Lower lobe of right lung (tissue), 2 donors: ENCODE measurements around the gene BTNL8. TPM values are rescaled to one million over a fixed set of nuclear protein-coding genes. Genes with fewer than 3 reads are reported as not detected.

Experiments used
- ATAC-seq, 2 donors: fragments of 200-7000 bp; cut with Tn5 transposase; one replicate each; pipeline ENCODE4 v1.9.1; 2020 to 2022; ENCODE audit warnings: mild to moderate bottlenecking in 2 of 2, moderate library complexity in 2 of 2
- DNase-seq: peaks from one replicate; pipeline ENCODE4 v3.0.0-alpha.2; 2020
- H3K27ac ChIP-seq: fragments of 200-600 bp; one replicate; pipeline ENCODE4 v1.8.0; 2022
- H3K27me3 ChIP-seq: fragments of 200-600 bp; one replicate; pipeline ENCODE4 v1.8.0; 2022; ENCODE audit warnings: low read depth
- H3K36me3 ChIP-seq: fragments of 200-600 bp; one replicate; pipeline ENCODE4 v1.8.0; 2022; ENCODE audit warnings: mild to moderate bottlenecking
- H3K4me1 ChIP-seq: fragments of 200-600 bp; one replicate; pipeline ENCODE4 v1.8.0; 2022
- H3K4me3 ChIP-seq: fragments of 200-600 bp; one replicate; pipeline ENCODE4 v1.8.0; 2022; ENCODE audit warnings: mild to moderate bottlenecking
- H3K9me3 ChIP-seq: fragments of 200-600 bp; one replicate; pipeline ENCODE4 v1.8.0; 2022
- CTCF ChIP-seq: fragments of 200-600 bp; IDR thresholded peaks from one replicate; pipeline ENCODE4 v1.8.0; 2022; ENCODE audit warnings: antibody characterized with exemption, mild to moderate bottlenecking
- intact Hi-C: fragments of 100-400 bp; cut with DNase I; formaldehyde crosslinking; loops from one replicate; pipeline ENCODE4 v1.11.0; 2022
- total RNA-seq: library from RNA; stranded (reverse); fragmentation: NEBNext Ultra II Directional; extraction: Animal tissue kit (Norgen Biotek cat#: 25700); gene quantifications from one replicate; pipeline ENCODE4 v1.2.1, GENCODE V29; 2021
- donor health status: DM: no; HTN: yes; CAD: no; lungs with severe emphysema.

Gene BTNL8
- total RNA-seq, 1 donor from 2014 or later = 5.3 TPM

DNA sequence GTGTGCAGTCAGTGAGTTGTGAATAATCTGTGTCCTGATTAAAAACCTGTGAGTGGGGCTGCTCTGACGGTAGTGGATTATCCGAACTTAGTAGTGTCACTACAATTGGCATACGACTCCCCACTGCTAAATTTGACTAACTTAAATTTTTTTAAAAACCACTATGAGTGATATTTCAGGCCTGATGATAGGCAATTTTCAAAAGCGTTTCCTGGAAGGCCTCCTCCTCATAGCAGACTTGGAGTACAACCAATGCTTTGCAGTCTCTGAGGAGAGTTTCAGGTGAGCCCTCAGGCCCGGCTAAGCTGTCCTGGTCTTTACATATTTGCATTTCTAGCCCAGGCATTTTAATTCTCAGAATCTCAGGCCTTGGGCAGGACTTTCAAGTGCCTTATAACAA lies 10.8 kb downstream of the BTNL8 start:
- Histone ChIP-seq H3K4me3 (peak overlapping the region; percentile 18), H3K36me3 (no peaks in the 10 kb centered on the region), H3K27me3 (no peaks in the 10 kb centered on the region), H3K4me1 (peaks cover 22% of the 10 kb centered on the region), H3K9me3 (no peaks in the 10 kb centered on the region), H3K27ac (peak overlapping the region; percentile 70)
- DNase-seq (no peak), ATAC-seq (peak; percentile 35 to 84)
- no peak for TF ChIP-seq CTCF
- intact Hi-C loops = no loop called here

DNA sequence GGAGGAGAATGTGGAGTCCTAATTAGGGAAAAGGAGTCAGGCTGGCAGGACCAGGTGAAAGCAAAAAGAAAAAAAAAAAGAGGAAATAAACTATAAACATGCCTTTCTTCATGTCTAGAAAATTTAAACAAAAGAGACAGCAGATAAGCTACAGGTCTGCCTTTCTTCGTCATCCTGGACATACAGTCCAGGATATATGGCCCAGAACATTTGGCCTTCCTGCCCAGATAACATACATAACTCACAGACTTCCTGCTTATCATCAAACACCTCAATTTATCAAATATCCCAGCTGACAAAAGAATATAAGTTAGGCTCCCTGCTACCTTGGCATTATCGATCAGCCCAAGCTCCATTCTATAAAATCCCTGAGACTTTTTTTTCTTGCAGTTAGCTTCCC lies 11.2 kb downstream of the BTNL8 start:
- H3K27ac ChIP-seq = peak overlapping the region; percentile 70

DNA sequence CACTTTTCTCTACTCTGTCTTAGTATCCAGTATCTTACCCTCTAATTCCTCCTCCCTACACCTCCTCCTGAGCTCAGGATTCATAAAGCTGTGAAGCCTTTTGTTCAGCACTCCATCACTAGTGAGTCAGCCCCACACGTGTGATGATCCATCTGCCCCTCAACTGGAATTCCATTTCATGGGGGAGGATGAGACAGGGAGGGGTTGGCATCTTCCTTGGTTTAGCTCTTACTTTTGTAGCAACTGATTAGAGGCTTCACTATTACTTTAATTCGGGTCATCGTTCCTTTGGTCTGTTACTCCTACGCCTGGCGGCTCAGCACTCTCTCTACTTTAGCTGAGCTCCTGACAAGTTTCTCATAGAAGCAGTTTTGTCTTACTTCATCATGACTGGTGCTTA lies 11.8 kb downstream of the BTNL8 start:
- Histone ChIP-seq H3K4me3 (no peak overlapping the region), H3K36me3 (no peaks in the 10 kb centered on the region), H3K27me3 (no peaks in the 10 kb centered on the region), H3K4me1 (peaks cover 22% of the 10 kb centered on the region), H3K9me3 (no peaks in the 10 kb centered on the region), H3K27ac (peak overlapping the region; percentile 70)
- DNase-seq (no peak), ATAC-seq (peak in 1 of 2 donors; percentile 24)
- no peak for TF ChIP-seq CTCF
- intact Hi-C loops = no loop called here

More for the DNA sequence above, 11.2 kb downstream of the BTNL8 start:
- intact Hi-C loops = no loop called here
- TF ChIP-seq CTCF = no peak
- ATAC-seq = peak in 1 of 2 donors; percentile 23
- Histone ChIP-seq H3K27me3 (no peaks in the 10 kb centered on the region), H3K9me3 (no peaks in the 10 kb centered on the region), H3K36me3 (no peaks in the 10 kb centered on the region), H3K4me3 (peak overlapping the region; percentile 18), H3K4me1 (peaks cover 22% of the 10 kb centered on the region)
- no peak for DNase-seq

DNA sequence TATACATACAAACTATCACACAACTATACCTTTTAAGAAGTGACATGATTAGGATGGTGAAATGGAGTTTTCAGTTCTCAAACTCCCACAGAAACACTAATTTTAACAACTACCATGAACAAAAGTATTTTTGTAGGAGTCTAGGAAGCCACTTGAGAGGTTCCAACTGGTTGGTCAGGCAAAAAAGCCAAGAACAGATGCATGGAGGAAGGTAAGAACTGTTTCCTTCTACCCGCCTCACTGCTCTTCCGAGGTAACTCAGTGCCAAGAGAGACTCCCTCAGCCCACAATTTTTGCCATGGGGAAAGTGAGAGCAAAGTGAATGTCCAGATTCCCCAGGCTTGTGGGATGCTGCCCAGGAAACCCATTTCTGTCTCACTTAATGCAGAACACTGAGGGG lies 15.7 kb downstream of the BTNL8 start:
- no peak for ATAC-seq
- H3K27me3 ChIP-seq = no peaks in the 10 kb centered on the region

DNA sequence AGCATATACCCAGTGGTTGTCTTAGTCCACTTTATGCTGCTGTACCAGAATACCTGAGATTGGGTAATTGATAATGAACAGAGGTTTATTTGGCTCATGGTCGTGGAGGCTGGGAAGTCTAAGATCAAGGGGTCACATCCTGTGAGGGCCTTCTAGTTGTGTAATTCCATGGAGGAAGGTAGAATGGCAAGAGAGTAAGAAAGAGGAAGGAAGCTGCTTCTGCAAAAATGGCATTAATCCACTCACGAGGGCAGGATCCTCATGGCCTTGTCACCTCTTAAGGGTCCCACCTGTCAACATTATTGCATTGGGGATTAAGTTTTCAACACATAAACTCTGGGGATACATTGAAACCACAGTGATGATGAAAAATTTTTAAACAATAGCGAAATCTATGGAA lies 17.0 kb downstream of the BTNL8 start:
- H3K9me3 ChIP-seq = no peaks in the 10 kb centered on the region
- DNase-seq = no peak
- H3K27ac ChIP-seq = no peak overlapping the region
- H3K4me1 ChIP-seq = peaks cover 2% of the 10 kb centered on the region
- no peaks in the 10 kb centered on the region for H3K36me3 ChIP-seq
- no peaks in the 10 kb centered on the region for H3K27me3 ChIP-seq
- no peak overlapping the region for H3K4me3 ChIP-seq
- no peak for TF ChIP-seq CTCF
- intact Hi-C loops = no loop called here
- ATAC-seq = no peak

More for the DNA sequence above, 15.7 kb downstream of the BTNL8 start:
- intact Hi-C loops = no loop called here
- peaks cover 15% of the 10 kb centered on the region for H3K4me1 ChIP-seq
- no peak overlapping the region for H3K4me3 ChIP-seq
- H3K27ac ChIP-seq = no peak overlapping the region
- no peak for DNase-seq
- no peak for TF ChIP-seq CTCF
- H3K9me3 ChIP-seq = no peaks in the 10 kb centered on the region
- H3K36me3 ChIP-seq = no peaks in the 10 kb centered on the region

GRCh38 chr5:180918380-180918779 lies 19.4 kb downstream of the BTNL8 start:
- intact Hi-C loops = no loop called here
- ATAC-seq = no peak
- no peak for TF ChIP-seq CTCF
- Histone ChIP-seq H3K9me3 (peaks cover 11% of the 10 kb centered on the region), H3K27ac (no peak overlapping the region), H3K4me1 (no peaks in the 10 kb centered on the region), H3K27me3 (no peaks in the 10 kb centered on the region), H3K36me3 (no peaks in the 10 kb centered on the region), H3K4me3 (no peak overlapping the region)
- DNase-seq = no peak
